Daoy (cell line): ENCODE data around the gene DPY19L1. TPM values are rescaled to one million over a fixed set of nuclear protein-coding genes. Genes with fewer than 3 reads are reported as not detected.
"Not testable (repeated sequence)": the region's sequence is repeated elsewhere in the genome, so short reads cannot be mapped to it uniquely, and the experiment has no call there.

Experiments
- DNase-seq: peaks from one replicate; pipeline ENCODE4 v3.0.0-alpha.2; 2015; ENCODE audit warnings: low read depth
- total RNA-seq: library from RNA; depleted of rRNA; stranded (reverse); fragments of >200 nt; shearing (Covaris generic); gene quantifications from 2 replicates; pipeline ENCODE4 v1.2.3, GENCODE V29; 2014

Gene DPY19L1
- total RNA-seq, 1 experiment from 2014 or later = 57.8 TPM

- DNase-seq = peak; percentile 93
These were observed 45.1 kb downstream of the DPY19L1 start for GRCh38 chr7:34991938-34992840.

- DNase-seq = not testable (repeated sequence)
These were observed 48.7 kb downstream of the DPY19L1 start for GRCh38 chr7:34988442-34989125.

- not testable (repeated sequence) for DNase-seq
These were observed 52.1 kb downstream of the DPY19L1 start for GRCh38 chr7:34985155-34985554.

- not testable (repeated sequence) for DNase-seq
These were observed 53.1 kb downstream of the DPY19L1 start for GRCh38 chr7:34984140-34984539.

DNA sequence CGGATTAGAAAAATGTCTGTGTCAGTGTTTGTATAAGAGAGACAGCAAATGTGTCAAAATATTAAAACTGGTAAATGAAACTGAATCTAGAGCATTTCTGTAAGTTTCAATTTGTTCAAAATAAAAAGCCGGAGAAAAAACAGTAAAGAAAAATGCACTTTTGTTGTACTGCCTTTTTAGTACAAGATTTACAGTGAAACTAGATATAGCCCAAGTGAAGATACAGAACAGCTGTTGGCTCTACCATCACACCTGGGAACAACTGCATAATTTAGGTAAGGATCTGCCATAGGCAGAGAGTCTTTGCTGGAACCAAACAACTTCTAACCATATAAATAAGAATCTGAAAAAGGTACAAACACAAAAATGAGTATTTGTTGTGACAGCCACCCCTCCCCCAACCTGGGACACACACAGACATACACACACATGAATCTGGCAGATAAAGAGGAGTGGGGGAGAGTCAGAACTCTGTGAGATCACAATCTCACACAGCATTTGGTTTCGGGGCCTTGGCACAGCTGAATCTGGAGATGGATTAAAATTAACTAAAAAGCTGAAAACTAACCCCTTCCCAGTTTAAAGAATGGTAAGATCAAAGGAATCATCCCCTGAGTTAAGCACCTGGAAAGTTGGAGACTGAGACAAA lies 54.8 kb downstream of the DPY19L1 start:
- DNase-seq = no peak

DNA sequence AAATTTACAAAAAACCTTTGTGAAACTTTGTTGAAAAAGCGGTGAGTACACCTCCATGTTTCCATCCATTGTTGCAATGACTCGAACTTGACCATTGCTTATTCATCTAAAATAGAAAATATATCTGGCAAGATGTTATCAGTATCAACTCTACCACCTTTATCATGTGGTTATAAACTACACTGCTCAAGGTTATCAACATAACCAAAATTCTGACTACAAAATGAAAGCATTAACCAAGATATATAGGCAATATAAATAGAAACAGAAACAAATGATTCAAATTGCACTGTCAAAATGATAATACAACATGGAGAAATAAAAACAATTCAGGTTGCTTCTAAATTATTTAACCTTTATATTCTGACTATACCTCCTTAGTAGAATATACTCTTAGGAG lies 58.2 kb downstream of the DPY19L1 start:
- not testable (repeated sequence) for DNase-seq

- no peak for DNase-seq
These were observed 63.9 kb downstream of the DPY19L1 start for GRCh38 chr7:34973400-34973760.

GRCh38 chr7:34972739-34973399 lies 64.4 kb downstream of the DPY19L1 start:
- DNase-seq = not testable (repeated sequence)

GRCh38 chr7:34967818-34968217 lies 69.5 kb downstream of the DPY19L1 start:
- not testable (repeated sequence) for DNase-seq

DNA sequence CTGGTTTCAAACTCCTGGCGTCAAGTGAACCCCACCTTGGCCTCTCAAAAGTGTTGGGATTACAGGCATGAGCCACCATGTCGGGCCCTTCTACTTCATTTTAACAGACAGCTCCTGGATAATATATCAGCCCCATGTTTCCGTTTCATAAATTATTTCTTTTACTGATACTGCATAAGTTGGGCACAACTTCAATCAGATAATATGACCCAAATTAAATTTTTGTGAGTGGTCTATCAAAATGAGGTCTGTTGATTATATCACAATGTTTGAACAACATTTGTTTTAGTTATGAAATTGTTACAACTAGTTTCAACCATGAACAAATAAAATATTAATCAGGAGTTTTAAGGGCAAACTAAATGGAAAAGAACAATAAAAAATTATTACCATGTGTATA lies 70.8 kb downstream of the DPY19L1 start:
- DNase-seq = not testable (repeated sequence)

DNA sequence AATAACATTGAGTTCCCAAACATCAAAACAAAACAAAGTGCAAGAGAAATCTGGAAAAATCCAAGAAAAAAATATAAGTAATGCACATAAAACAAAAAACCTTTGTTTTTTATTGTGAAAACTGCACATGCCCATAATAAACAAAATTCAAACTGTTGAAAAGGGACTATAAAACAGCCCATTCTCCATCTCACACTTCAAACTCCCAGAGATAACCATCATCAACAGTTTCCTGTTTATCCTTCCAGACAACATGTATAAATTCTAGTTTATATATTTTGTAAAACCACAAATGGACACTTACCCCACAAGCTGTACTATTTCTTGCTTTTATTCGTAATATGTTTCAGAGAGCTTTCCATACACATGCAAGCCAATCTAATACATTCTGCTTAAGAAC lies 79.3 kb downstream of the DPY19L1 start:
- no peak for DNase-seq

GRCh38 chr7:34952822-34953221 lies 84.5 kb downstream of the DPY19L1 start:
- no peak for DNase-seq

GRCh38 chr7:34949361-34949760 lies 87.9 kb downstream of the DPY19L1 start:
- DNase-seq = no peak

GRCh38 chr7:34947427-34947826 lies 89.9 kb downstream of the DPY19L1 start:
- not testable (repeated sequence) for DNase-seq

DNA sequence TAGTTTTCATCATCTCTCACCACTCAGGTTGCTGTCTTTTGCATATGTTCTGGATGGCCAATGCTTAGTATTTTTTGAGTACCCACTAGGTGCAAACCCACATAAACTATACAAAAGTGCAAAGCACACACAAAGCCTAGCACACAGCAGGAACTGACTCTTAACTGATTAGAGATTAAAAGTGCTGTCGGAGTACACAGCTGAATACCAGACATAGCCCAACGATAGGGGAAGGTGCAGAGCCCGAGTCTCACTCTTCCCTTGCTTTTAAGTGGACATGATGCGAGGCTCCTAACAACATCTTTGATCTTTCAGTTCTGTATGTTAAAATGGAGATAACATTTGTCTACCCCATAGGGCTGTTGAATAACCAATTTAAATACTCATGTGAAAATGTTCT lies 90.8 kb downstream of the DPY19L1 start:
- no peak for DNase-seq

DNA sequence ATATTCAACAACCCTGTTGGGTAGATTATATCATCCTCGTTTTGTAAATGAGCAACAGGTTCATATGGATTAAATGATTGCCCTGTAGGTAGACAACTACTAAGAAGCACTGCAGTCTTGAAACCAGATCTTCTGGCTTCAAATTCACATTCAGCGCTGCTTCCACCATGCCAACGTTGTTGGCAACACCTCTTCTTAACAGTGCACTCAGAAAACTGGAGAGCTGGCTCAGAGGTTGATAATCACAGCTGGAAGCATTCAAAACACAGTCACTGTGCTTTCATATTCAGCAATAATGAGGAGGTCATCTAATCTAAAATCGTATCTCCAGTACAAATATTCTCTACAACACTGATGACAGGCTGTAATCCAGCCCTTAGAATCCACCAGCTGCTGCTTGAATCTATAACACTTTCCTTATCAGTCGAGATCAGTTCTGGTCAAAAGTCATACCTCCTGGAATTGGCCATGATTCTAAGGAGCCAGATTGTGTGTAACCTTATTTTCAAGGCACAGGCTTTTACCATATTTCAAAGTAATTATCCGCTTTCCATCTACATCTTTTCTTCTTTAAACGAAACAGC lies 91.3 kb downstream of the DPY19L1 start:
- not testable (repeated sequence) for DNase-seq

- DNase-seq = peak; percentile 42
These were observed 98.1 kb downstream of the DPY19L1 start for GRCh38 chr7:34939175-34939574.

DNA sequence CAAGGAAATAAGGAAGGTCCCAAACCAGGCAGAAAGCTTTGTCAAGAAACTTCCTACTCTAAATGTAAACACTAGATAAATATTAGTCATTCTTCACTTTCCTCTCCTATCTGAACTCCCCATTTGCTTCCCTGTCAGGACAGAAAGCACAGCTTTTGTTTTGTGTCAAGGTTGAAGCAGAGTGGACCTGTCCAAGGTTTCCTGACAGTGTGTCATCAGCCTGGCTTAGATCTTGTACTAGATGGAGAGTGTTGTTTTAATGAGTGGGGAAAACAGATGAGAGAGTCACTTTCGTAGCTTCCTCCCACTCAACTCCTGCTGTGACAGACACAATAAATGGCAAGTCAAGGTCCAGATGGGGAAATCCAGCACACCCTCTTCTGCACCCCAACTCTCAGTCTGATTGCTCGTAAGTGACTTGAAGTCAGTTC lies 101.5 kb downstream of the DPY19L1 start:
- not testable (repeated sequence) for DNase-seq

DNA sequence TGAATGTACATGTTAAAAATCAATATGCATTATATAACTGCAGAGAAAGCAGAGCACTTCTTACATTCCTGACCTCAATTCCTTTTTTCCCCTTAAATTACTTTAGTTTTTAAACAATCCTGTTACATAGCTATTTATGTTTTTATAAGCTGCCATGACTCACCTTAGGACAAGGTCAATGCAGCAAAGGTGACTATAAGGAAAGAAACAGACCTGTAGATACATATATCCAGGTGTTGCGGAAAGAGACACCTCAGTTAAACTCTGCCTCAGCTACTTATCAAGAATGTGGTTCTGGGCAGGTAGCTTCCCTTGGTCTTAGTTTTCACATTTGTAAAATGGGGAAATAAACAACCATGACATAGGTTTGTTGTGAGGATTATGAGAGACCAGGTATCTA lies 105.5 kb downstream of the DPY19L1 start:
- DNase-seq = no peak

- DNase-seq = not testable (repeated sequence)
These were observed 107.5 kb downstream of the DPY19L1 start for GRCh38 chr7:34929783-34930182.

DNA sequence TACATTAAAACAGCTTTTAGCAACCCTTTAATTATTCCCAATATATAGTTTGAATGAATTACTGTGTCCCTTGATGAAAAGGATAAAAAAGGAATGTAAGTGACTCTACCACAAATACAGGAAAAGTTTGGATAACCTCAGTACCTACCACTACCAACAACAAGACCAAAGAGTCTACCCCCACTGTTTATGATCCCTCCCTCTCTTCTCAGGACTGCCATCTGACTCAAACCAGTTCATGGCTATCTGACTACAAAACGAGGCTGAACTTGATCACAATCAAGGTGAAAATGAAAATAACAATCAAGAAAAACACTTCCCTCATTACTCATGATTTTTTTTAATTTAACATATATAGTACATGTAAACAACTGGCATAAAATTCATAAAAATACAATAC lies 108.7 kb downstream of the DPY19L1 start:
- DNase-seq = no peak
